ENCODE results near the gene EXOSC2.

DNA sequence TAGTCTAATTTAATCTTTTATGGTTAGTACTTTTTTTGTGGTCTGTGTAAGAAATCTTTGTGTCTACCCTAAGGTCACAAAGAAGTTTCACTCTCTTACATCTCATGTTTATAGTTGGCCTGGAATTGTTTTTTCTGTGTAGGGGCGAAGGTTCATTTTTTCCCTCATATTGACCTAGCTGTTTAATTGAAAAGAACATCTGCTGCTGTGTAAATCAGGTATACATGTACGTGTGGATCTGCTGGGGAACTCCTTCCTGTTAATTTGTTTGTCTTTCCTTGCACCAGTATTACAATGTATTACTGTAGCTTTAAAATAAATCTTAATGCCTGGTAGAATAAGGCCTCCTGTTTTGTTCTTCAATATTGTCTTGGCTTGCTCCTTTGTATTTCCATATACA lies 37.8 kb downstream of the EXOSC2 start:
- TF ChIP-seq, protein P1, sequence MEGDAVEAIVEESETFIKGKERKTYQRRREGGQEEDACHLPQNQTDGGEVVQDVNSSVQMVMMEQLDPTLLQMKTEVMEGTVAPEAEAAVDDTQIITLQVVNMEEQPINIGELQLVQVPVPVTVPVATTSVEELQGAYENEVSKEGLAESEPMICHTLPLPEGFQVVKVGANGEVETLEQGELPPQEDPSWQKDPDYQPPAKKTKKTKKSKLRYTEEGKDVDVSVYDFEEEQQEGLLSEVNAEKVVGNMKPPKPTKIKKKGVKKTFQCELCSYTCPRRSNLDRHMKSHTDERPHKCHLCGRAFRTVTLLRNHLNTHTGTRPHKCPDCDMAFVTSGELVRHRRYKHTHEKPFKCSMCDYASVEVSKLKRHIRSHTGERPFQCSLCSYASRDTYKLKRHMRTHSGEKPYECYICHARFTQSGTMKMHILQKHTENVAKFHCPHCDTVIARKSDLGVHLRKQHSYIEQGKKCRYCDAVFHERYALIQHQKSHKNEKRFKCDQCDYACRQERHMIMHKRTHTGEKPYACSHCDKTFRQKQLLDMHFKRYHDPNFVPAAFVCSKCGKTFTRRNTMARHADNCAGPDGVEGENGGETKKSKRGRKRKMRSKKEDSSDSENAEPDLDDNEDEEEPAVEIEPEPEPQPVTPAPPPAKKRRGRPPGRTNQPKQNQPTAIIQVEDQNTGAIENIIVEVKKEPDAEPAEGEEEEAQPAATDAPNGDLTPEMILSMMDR (IDR thresholded peaks at IDR 0.05 in 4 of 5, conservative IDR thresholded peaks at IDR 0.05 in 1 of 5): no peak
- TF ChIP-seq POLR2A (IDR thresholded peaks at IDR 0.05): no peak

Data from gastrocnemius medialis (tissue), 4 donors.